Motor neuron (in vitro differentiated cells): ENCODE data around the gene LHFPL6. TPM values are rescaled to one million over a fixed set of nuclear protein-coding genes. Genes with fewer than 3 reads are reported as not detected.

Experiments
- ATAC-seq, 8 experiments: fragments of 200-7000 bp; cut with Tn5 transposase; replicated peaks in 6 of 8; 2 replicates each; pipeline ENCODE4 v1.8.0; 2021; ENCODE audit warnings: mild to moderate bottlenecking in 8 of 8, moderate library complexity in 8 of 8
- H3K27ac ChIP-seq, 2 donors: fragments of 250-450 bp; sonication (Bioruptor Pico); 2 replicates each; pipeline ENCODE4 v1.9.0; 2021; ENCODE audit warnings: antibody characterized with exemption in 2 of 2, mild to moderate bottlenecking in 2 of 2, moderate library complexity in 1 of 2
- H3K4me1 ChIP-seq, 2 donors: fragments of 250-450 bp; sonication (Bioruptor Pico); replicated peaks in 1 of 2; 2 replicates each; pipeline ENCODE4 v1.6.1; 2021; ENCODE audit warnings: antibody characterized with exemption in 2 of 2, mild to moderate bottlenecking in 2 of 2, moderate library complexity in 1 of 2
- H3K4me3 ChIP-seq, 5 donors: fragments of 250-450 bp; sonication (Bioruptor Pico); 2 replicates each; pipeline ENCODE4 v1.9.0; 2021; ENCODE audit warnings: antibody characterized with exemption in 5 of 5, mild to moderate bottlenecking in 5 of 5, moderate library complexity in 4 of 5
- WGBS, 10 experiments: fragments of 450-650 bp; shearing (Covaris generic); methylation state at CpG; one replicate each; pipeline ENCODE4 v1.0.0; 2022; 5-methylcytosine and 5-hydroxymethylcytosine counted together
- in situ Hi-C, 9 experiments: fragments of 400-800 bp; cut with MboI; loops; one replicate each; pipeline ENCODE4 v1.15.0; 2021; ENCODE audit warnings: low sequenced_read_pairs in 9 of 9, low pct_unique_long_range_greater_than_20kb in 2 of 9; ENCODE audit not compliant: unreplicated experiment in 9 of 9
- total RNA-seq, 8 experiments: library from RNA; unstranded; fragments of 300-600 nt; gene quantifications; 2 replicates each; pipeline versions ENCODE4 v1.2.3 to v1.2.4, GENCODE V29; 2022

The LHFPL6 gene
- total RNA-seq, 8 experiments from 2014 or later: 6.0 to 143 (median 12.0) TPM

DNA sequence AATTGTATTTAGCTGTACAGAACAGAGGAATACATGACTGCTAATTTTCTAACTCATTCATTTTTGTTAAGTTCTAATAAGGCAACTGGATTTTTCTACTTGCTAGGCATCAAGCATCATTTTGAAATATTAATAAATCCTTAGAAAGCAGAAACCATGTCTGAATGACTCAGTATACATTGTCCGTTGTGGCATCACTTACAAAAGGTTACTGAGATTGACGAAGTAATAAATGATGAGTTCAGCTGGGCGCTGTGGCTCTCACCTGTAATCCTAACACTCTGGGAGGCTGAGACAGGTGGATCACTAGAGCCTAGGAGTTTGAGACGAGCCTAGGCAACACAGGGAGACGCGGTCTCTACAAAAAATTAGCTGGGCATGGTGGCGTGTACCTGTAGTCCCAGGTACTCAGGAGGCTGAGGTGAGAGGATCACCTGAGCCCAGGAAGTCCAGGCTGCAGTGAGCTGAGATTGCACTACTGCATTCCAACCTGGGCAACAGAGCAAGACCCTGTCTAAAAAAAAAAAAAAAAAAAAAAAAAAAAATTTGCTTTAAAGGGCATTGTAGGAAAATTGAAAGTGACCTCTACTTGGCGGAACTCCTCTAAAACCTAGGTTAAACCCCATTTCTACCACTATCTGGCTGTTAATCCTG, 36.6 kb downstream of the LHFPL6 start:
- in situ Hi-C loops: no loop called here
- WGBS, 10 experiments: 0 to 90% (median 70%) methylated on average over 1 to 6 of the region's 8 CpGs
- H3K4me1 ChIP-seq: peaks cover 23 to 29% of the 10 kb centered on the region in 2 donors
- H3K27ac ChIP-seq: peak overlapping the region; percentile 54 to 60
- peak in 1 of 8 experiments; percentile 28 for ATAC-seq
- no peak overlapping the region for H3K4me3 ChIP-seq

DNA sequence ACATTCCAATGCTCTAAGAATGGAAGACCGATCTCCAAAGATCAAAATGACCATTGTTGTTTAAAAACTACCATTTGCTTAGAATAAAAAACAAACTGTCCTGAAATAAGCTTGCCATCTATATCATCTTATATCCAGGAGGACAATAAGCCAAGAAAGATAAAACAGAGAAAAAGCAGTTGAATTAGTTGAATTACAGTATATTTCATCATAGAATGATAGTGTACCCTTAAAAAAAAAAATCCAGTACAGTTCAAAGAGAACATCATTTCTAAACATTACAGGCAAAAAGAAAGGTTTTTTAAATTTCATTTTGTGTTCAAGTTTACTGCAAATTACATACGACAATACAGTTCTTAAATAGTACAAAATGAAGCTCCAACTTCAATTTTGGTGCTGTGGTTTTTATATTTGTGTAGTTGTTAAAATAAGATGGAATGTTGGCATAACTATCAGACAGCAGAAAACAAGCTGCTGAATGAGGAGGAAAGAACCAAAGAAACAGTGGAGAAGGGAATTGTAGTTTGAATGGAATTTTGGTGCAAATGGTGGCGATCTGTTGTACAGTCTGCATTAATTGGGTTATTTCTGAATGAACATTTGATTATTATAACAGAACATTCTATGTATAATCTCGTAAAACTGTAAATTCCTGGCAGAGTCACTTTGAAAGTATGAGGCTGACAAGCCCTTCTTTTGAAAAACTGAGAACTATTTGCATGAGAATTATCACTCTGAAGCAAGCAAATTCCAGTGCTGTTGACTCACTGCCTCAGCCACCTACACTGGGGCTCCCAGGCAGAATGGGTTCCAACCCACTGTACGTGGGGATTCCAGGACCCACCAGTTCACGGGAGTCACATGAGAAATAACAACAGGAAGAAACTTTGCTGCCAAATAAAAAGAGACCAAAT, 37.7 kb downstream of the LHFPL6 start:
- peak; percentile 86 to 98 (median 94) for ATAC-seq
- peak overlapping the region; percentile 60 to 81 for H3K27ac ChIP-seq
- H3K4me1 ChIP-seq: peaks cover 21 to 29% of the 10 kb centered on the region in 2 donors
- 14 to 47% (median 35%) methylated on average over 2 to 6 of the region's 6 CpGs for WGBS, 10 experiments
- H3K4me3 ChIP-seq: peak overlapping the region in 1 of 5 donors; percentile 9
- in situ Hi-C loops: no loop called here

DNA sequence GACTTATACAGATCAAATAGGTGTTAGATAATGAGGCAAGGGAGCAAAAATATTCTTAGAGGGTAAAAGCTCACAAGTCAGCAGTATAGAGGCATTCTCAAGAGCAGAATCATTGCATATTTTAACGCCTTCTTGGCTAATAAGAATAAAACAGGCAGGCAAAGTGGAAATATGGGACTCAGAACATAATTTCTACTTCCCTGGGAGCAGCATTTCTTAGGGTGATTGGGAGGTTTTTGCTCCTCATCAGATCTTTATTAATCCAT, 39.6 kb downstream of the LHFPL6 start:
- Histone ChIP-seq H3K27ac (no peak overlapping the region), H3K4me1 (peaks cover 28 to 29% of the 10 kb centered on the region in 2 donors), H3K4me3 (no peak overlapping the region)
- WGBS, 10 experiments: 17 to 80% (median 71%) methylated on average over 1 of the region's 1 CpG; no CpG with 5 or more reads in 4 of the 10 experiments
- peak in 1 of 8 experiments; percentile 6 for ATAC-seq
- in situ Hi-C loops: no loop called here

DNA sequence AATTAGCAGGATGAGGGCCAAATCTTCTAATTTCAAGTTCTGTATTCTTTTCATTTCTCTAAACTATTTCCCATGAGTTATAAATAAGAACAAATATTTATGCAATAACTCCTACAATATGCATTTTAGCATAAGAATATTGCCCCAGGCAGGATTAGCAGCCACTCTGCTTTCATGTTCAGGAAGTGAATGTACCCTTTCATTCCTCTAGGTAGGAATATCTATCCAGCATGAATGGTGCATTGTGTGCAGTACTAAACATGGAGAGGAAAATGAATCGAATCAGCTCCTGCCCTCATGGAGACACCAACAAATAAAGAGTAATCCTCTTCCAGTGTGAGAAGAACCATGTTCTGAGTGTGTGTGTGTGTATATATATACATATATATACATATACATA, 41.0 kb downstream of the LHFPL6 start:
- Histone ChIP-seq H3K4me1 (peaks cover 28 to 29% of the 10 kb centered on the region in 2 donors), H3K4me3 (no peak overlapping the region), H3K27ac (no peak overlapping the region)
- ATAC-seq: peak in 1 of 8 experiments; percentile 69
- in situ Hi-C loops: no loop called here
- WGBS, 10 experiments: 83 to 100% (median 100%) methylated on average over 1 of the region's 1 CpG; no CpG with 5 or more reads in 5 of the 10 experiments

DNA sequence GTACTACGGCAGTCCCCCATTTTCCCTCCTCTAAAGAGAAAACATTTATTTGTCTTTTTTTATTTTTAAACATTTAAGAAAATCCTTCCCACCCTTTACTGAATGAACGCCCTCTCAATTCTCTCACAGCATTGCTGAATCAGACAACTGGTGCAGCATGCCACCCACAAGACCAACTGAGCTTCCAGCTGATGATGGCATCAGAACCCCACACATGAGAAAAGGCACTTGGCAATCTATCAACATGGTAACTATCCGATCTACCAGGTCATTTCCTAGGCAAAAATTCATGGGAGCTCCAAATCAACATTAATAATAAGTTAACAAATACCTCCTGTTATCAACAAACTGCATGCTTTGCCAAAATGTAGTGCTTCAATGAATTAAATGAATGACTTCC, 43.1 kb downstream of the LHFPL6 start:
- no peak overlapping the region for H3K4me3 ChIP-seq
- in situ Hi-C loops: no loop called here

DNA sequence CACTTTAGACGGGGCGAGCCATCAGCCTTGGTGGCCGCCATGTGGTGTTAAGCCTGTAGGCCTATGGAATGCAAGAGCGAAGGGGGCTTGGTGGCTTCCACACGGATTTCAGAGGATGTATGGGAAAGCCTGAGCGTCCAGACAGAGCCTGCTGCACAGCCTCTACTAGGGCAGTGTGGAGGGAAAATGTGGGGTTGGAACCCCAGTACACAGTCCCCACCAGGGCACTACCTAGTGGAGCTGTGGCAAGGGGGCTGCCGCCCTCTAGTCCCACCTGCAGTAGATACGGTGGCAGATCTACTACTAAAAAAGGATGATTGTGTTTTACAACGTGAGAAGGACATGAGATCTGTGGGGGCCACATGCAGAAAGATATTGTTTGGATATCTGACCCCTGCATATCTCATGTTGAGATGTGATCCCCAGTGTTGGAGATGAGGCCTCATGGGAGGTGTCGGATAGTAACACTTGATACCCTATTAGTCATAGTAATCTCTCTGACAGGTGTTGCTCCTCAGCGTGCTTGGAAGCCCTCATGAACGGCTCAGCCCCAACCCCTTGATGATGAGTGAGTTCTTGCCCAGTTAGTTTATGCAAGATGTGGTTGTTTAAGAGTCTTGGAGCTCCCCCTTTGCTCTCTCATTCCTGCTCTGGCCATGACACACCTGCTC, 45.6 kb downstream of the LHFPL6 start:
- Histone ChIP-seq H3K4me1 (peaks cover 0 to 7% of the 10 kb centered on the region in 2 donors), H3K27ac (no peak overlapping the region), H3K4me3 (no peak overlapping the region)
- no peak for ATAC-seq
- WGBS, 10 experiments: 90 to 98% (median 96%) methylated on average over 2 to 9 of the region's 12 CpGs; no CpG with 5 or more reads in 7 of the 10 experiments
- in situ Hi-C loops: no loop called here

More for the DNA sequence above, 43.1 kb downstream of the LHFPL6 start:
- no peak for ATAC-seq
- H3K4me1 ChIP-seq: peaks cover 23 to 24% of the 10 kb centered on the region in 2 donors
- 60 to 100% (median 91%) methylated on average over 1 to 3 of the region's 3 CpGs for whole genome bisulfite sequencing, 10 experiments
- no peak overlapping the region for H3K27ac ChIP-seq

DNA sequence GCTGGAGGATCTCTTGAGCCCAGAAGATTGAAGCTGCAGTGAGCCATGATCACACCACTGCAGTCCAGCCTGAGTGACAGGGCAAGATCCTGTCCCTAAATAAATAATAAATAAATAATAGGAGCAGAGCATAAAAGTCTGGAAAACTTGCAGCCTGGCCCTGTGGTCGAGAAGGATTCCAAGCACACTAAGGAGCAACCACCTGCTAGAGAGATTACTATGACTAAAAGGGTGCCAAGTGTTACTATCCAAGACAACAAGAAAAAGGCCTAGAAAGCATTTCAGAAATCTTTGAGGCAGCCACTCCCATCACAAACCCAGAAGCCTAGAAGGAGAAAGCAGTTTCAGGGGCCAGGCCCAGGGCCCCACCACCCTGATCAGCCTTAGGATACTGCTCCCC, 46.1 kb downstream of the LHFPL6 start:
- Histone ChIP-seq H3K4me1 (peaks cover 0 to 7% of the 10 kb centered on the region in 2 donors), H3K4me3 (no peak overlapping the region), H3K27ac (no peak overlapping the region)
- no peak for ATAC-seq
- in situ Hi-C loops: no loop called here
- WGBS, 10 experiments: 0 to 71% (median 41%) methylated on average over 1 of the region's 1 CpG; no CpG with 5 or more reads in 6 of the 10 experiments

DNA sequence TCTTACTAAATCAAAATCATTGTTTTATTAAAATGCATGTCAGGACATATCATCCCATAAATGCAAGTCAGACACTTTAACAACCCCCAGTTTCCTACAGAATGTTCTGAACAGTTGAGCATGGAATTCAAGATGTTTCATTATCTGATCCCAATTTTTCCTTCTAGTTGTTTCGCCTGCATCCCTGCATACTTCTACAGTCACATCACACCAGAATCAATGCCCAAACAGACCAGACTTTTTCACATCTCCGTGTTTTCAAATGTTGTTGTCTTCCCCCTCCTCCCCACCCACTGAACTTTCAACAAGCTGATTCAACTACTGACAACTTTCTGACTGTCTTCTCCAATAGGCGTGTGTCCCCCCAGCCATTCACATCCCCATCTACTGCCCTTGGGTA, 48.6 kb downstream of the LHFPL6 start:
- peaks cover 0 to 6% of the 10 kb centered on the region in 2 donors for H3K4me1 ChIP-seq
- no peak overlapping the region for H3K4me3 ChIP-seq
- WGBS, 10 experiments: 23 to 92% (median 85%) methylated on average over 1 to 3 of the region's 3 CpGs
- in situ Hi-C loops: no loop called here
- no peak for ATAC-seq
- H3K27ac ChIP-seq: no peak overlapping the region

DNA sequence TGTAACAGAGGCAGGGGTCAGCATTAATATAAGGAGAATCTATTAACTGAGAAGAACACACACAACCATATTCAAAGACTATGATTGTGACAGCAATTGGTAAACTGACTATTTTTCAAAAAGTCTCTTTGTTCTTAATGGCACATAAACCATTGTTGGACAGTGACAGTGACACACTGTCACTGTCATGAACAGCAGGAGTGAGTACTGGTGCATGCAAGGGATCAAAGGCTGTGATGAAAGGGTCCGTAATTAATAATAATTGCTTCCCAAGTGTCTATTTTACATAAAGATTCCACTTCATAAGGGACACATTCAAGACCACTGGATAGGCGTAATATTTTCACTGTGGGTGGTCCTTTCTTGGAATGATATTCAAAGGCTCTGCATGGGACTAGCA, 50.7 kb downstream of the LHFPL6 start:
- no peak overlapping the region for H3K27ac ChIP-seq
- H3K4me3 ChIP-seq: no peak overlapping the region
- in situ Hi-C loops: no loop called here
- peaks cover under 1 to 2% of the 10 kb centered on the region in 2 donors for H3K4me1 ChIP-seq
- no peak for ATAC-seq
- 67 to 100% (median 94%) methylated on average over 1 to 2 of the region's 2 CpGs; no CpG with 5 or more reads in 2 of the 10 experiments for WGBS, 10 experiments

DNA sequence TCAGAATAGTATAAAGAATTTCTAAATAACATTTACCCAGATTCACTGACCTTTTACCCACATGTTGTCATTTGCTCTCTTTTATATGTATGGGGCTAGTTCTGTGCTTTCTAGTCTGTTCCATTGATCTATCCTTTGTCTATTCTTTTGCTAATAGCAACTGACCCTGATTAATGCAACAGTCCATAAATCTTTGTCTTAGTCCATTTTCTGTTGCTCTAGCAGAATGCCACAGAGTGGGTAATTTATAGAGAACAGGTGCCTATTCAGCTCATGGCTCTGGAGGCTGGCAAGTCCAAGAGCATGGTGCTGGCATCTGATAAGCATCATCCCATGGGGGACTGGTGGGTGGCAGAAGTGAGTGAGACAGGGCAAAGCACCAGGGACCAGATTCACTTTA, 52.1 kb downstream of the LHFPL6 start:
- peak in 3 of 8 experiments; percentile 15 to 45 (median 26) for ATAC-seq
- Histone ChIP-seq H3K4me3 (no peak overlapping the region), H3K27ac (no peak overlapping the region), H3K4me1 (peaks cover 4 to 12% of the 10 kb centered on the region in 2 donors)
- in situ Hi-C loops: no loop called here

DNA sequence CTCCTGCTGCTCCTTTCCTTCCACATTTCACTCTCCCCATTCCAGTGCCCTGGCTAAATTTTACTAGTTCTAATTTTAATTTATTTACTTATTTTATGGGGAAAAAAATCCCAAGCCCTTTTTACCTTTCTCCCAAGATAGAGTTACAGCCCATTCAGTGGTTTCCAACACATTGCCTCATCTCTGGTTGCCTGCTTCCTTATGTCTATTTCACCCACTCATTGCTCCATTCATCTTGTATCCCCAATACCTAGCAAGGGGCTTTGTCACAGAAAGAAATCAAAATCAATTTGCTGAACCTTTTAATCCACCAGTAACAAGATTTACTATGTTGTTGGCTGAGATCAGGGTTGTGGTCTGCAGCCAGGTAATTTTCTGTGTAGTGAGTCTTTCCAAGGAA, 55.9 kb downstream of the LHFPL6 start:
- Histone ChIP-seq H3K27ac (peak overlapping the region in 1 of 2 donors; percentile 55), H3K4me1 (peaks cover 4 to 12% of the 10 kb centered on the region in 2 donors), H3K4me3 (no peak overlapping the region)
- peak in 3 of 8 experiments; percentile 40 to 79 (median 61) for ATAC-seq
- in situ Hi-C loops: no loop called here

DNA sequence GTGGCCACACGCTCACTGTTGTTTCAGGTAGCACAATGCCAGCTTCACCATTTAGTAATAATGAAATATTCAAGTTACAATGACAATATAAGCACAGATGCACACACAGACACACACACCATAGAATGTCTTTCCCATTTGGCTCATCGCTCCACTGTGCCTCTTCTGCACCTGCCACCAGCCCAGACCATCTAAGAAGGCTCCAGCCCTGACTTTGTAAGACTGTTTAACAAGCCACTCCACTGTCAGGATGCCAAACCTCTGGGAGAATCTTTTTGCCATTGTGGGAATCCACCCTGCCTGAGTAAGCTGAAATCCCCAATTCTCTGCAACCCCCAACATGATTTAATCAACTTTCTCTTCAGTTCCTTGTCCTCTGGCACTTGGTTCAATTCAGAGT, 60.6 kb downstream of the LHFPL6 start:
- H3K4me1 ChIP-seq: peaks cover 4 to 13% of the 10 kb centered on the region in 2 donors
- in situ Hi-C loops: no loop called here
- H3K27ac ChIP-seq: no peak overlapping the region
- no peak for ATAC-seq
- WGBS, 10 experiments: 80 to 100% (median 94%) methylated on average over 1 to 2 of the region's 2 CpGs; no CpG with 5 or more reads in 1 of the 10 experiments
- no peak overlapping the region for H3K4me3 ChIP-seq
